Prostate gland (tissue), 2 donors: ENCODE data around the gene CRPPA. TPM values are rescaled to one million over a fixed set of nuclear protein-coding genes. Genes with fewer than 3 reads are reported as not detected.

Source experiments
- DNase-seq: peaks from one replicate; pipeline ENCODE4 v3.0.0-alpha.2; 2019; ENCODE audit warnings: low spot score
- H3K27ac ChIP-seq, 2 donors: fragments of 200-600 bp; sonication (generic); 2 replicates each; pipeline ENCODE4 v1.5.1; 2017 to 2019
- H3K27me3 ChIP-seq: fragments of 200-600 bp; sonication (generic); replicated peaks from 2 replicates; pipeline ENCODE4 v1.5.1; 2019; ENCODE audit not compliant: insufficient read depth
- H3K36me3 ChIP-seq, 2 donors: fragments of 200-600 bp; sonication (generic); 1 replicate in 1 of 2; 2 replicates in 1 of 2; pipeline versions ENCODE4 v1.5.1 to v1.8.1; 2017 to 2019
- H3K4me1 ChIP-seq: fragments of 200-600 bp; sonication (generic); replicated peaks from 2 replicates; pipeline ENCODE4 v1.5.1; 2019
- H3K4me3 ChIP-seq, 2 donors: fragments of 200-600 bp; sonication (generic); 2 replicates each; pipeline ENCODE4 v1.5.1; 2017 to 2019
- H3K9me3 ChIP-seq: fragments of 200-600 bp; sonication (generic); 2 replicates; pipeline ENCODE4 v1.5.1; 2017
- CTCF ChIP-seq, 4 experiments: fragments of 200-600 bp in 2 of 4; fragments of 450-650 bp in 2 of 4; sonication (generic) in 2 of 4; IDR thresholded peaks; 1 replicate in 3 of 4; 2 replicates in 1 of 4; pipeline ENCODE4 v1.5.1; 2016 to 2019; ENCODE audit warnings: antibody characterized with exemption in 4 of 4, mild to moderate bottlenecking in 2 of 4, moderate library complexity in 2 of 4
- POLR2A ChIP-seq: fragments of 450-650 bp; IDR thresholded peaks from one replicate; pipeline ENCODE4 v1.6.1; 2016; ENCODE audit warnings: antibody characterized with exemption, mild to moderate bottlenecking
- POLR2AphosphoS5 ChIP-seq: sonication (generic); formaldehyde crosslinking; IDR thresholded peaks from one replicate; pipeline ENCODE4 v1.6.1; 2017; ENCODE audit warnings: antibody characterized with exemption
- WGBS: methylation state at CpG from one replicate; pipeline ENCODE4 v1.1.5; 2018; 5-methylcytosine and 5-hydroxymethylcytosine counted together
- intact Hi-C: fragments of 100-400 bp; cut with DNase I; formaldehyde crosslinking; loops from one replicate; pipeline ENCODE4 v1.14.2; 2022
- total RNA-seq, 2 donors: library from RNA; depleted of rRNA; stranded (reverse); fragments of >200 nt; gene quantifications; one replicate each; pipeline ENCODE4 v1.1.0, GENCODE V29; 2016

CRPPA gene
- total RNA-seq, 2 donors from 2014 or later: 1.6 to 3.7 TPM

DNA sequence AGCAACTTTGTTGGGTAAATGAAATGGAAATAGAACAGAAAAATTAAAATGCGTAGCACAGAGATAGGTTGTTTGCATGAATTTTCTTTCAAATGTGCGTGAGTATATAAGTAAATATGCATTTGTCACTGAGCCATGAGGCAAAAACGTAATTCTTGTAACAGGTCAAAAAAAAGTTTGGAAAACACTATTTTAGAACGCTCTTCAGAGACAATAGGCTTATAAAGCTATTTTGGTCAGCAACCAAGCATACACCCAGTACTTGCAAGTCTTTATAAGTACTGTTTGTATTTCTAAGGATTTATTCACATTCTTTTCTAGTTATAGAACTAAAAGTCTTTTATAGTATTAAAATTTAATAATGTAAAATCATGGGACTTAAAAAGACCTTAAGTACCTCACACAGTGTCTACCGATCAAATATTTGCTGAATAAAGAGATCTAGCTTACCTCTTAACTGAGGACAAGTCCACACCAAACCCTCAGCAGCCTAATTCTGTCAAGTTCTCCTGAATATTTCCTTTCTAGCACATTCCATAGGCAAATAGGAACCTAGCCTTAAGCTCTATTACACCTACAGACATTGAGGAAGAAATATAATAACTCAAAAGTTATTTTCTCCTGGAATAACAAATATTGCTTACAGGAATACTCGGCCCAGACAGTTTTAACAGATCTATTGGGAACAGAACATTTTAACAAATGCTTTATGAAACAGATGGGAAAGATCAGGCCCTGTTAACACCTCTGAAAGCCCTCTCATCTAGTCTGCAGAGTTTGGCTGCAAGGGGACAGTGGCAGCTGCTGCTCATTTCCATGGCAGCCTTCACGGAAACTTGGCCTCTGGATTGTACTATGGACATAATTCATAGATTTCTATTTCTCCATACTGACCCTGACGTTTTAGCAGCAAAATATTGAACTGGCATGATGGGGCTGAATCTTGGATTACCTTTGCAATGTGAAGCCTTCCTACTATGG lies 8.8 kb downstream of the CRPPA start:
- no peak for TF ChIP-seq POLR2AphosphoS5
- no peak for TF ChIP-seq CTCF (IDR thresholded peaks at IDR 0.05)
- TF ChIP-seq POLR2A: no peak
- H3K4me3 ChIP-seq: no peak overlapping the region
- DNase-seq: no peak
- intact Hi-C loops: no loop called here
- no peaks in the 10 kb centered on the region for H3K9me3 ChIP-seq
- WGBS: 36% methylated on average over 8 of the region's 8 CpGs
- H3K27ac ChIP-seq: no peak overlapping the region
- H3K36me3 ChIP-seq: no peaks in the 10 kb centered on the region
- H3K27me3 ChIP-seq: no peaks in the 10 kb centered on the region
- no peaks in the 10 kb centered on the region for H3K4me1 ChIP-seq

DNA sequence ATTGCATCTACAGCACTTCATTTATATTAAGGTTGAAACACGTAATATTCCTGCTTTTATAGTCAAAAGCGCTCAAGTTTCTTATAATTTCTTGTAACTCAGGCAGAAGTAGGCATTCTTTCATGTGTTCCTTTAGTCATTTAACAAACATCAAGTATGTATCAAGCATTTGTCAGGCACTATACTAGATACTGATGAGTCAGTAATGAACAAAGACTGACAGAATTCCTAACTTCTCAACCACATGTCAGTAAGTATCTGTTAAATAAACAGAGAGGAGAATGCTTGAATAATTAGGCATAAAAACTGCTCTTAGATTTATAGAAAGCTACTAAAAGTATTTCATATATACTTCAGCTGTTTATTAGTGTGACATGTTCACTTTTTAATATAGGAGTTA lies 9.9 kb downstream of the CRPPA start:
- H3K4me3 ChIP-seq: no peak overlapping the region
- no peaks in the 10 kb centered on the region for H3K36me3 ChIP-seq
- TF ChIP-seq POLR2A (no peak), CTCF (IDR thresholded peaks at IDR 0.05) (no peak), POLR2AphosphoS5 (no peak)
- DNase-seq: no peak
- H3K27ac ChIP-seq: no peak overlapping the region
- H3K27me3 ChIP-seq: no peaks in the 10 kb centered on the region
- no peaks in the 10 kb centered on the region for H3K4me1 ChIP-seq
- intact Hi-C loops: no loop called here
- no peaks in the 10 kb centered on the region for H3K9me3 ChIP-seq
- 98% methylated on average over 2 of the region's 2 CpGs for WGBS

DNA sequence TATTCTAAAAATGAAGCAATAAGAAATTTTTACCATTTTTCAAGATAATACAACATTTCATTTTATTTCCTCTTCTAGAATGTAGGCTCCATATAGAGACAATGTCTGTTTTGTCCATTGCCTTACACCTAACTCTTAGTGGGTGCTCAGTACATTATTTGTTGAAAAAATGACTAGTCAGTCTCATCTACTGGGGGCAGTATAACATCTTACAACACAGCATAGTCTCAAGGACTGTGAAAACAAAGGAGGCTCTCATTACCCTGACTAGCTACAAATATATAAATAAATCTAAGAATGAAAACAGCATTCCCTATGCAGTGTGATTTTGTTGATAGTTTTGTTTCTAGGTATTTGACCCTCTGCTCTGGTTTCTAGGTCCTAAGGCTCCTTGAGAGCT lies 11.6 kb downstream of the CRPPA start:
- H3K4me3 ChIP-seq: no peak overlapping the region
- H3K27me3 ChIP-seq: no peaks in the 10 kb centered on the region
- DNase-seq: no peak
- intact Hi-C loops: no loop called here
- no peaks in the 10 kb centered on the region for H3K9me3 ChIP-seq
- no peaks in the 10 kb centered on the region for H3K4me1 ChIP-seq
- TF ChIP-seq POLR2AphosphoS5 (no peak), CTCF (IDR thresholded peaks at IDR 0.05) (no peak), POLR2A (no peak)
- no peak overlapping the region for H3K27ac ChIP-seq
- H3K36me3 ChIP-seq: no peaks in the 10 kb centered on the region

GRCh38 chr7:16404636-16405035 lies 16.7 kb downstream of the CRPPA start:
- H3K27ac ChIP-seq: no peak overlapping the region
- 95% methylated on average over 1 of the region's 1 CpG for WGBS
- no peaks in the 10 kb centered on the region for H3K27me3 ChIP-seq
- no peak overlapping the region for H3K4me3 ChIP-seq
- H3K36me3 ChIP-seq: no peaks in the 10 kb centered on the region
- no peaks in the 10 kb centered on the region for H3K4me1 ChIP-seq
- intact Hi-C loops: no loop called here
- DNase-seq: no peak
- H3K9me3 ChIP-seq: no peaks in the 10 kb centered on the region
- TF ChIP-seq CTCF (IDR thresholded peaks at IDR 0.05) (no peak), POLR2A (no peak), POLR2AphosphoS5 (no peak)

- DNase-seq: no peak
- intact Hi-C loops: no loop called here
- Histone ChIP-seq H3K36me3 (no peaks in the 10 kb centered on the region), H3K4me3 (no peak overlapping the region), H3K9me3 (no peaks in the 10 kb centered on the region), H3K27ac (no peak overlapping the region), H3K27me3 (no peaks in the 10 kb centered on the region), H3K4me1 (no peaks in the 10 kb centered on the region)
- no peak for TF ChIP-seq POLR2A
- no peak for TF ChIP-seq CTCF (IDR thresholded peaks at IDR 0.05)
- no peak for TF ChIP-seq POLR2AphosphoS5
- WGBS: 39% methylated on average over 1 of the region's 1 CpG
These were observed 17.9 kb downstream of the CRPPA start for GRCh38 chr7:16403475-16403874.
